Muscle layer of duodenum (tissue), 2 donors: ENCODE data around the gene FRMD1.
"Not testable (repeated sequence)": the region's sequence is repeated elsewhere in the genome, so short reads cannot be mapped to it uniquely, and the experiment has no call there.

Experiments used
- H3K27ac ChIP-seq: one replicate; pipeline ENCODE4 v1.7.0; 2013; ENCODE audit warnings: mild to moderate bottlenecking, low read length
- H3K27me3 ChIP-seq: one replicate; pipeline ENCODE4 v1.7.0; 2013; ENCODE audit warnings: low read depth, mild to moderate bottlenecking, control low read depth, low read length
- H3K36me3 ChIP-seq, 2 donors: one replicate each; pipeline ENCODE4 v1.7.0; 2013; ENCODE audit warnings: low read length in 2 of 2, control low read depth in 1 of 2, mild to moderate bottlenecking in 1 of 2; ENCODE audit not compliant: insufficient read depth in 2 of 2, control insufficient read depth in 1 of 2
- H3K4me1 ChIP-seq, 2 donors: one replicate each; pipeline ENCODE4 v1.7.0; 2013; ENCODE audit warnings: low read length in 2 of 2, mild to moderate bottlenecking in 2 of 2, control low read depth in 1 of 2, moderate library complexity in 1 of 2; ENCODE audit not compliant: insufficient read depth in 2 of 2, control insufficient read depth in 1 of 2
- H3K4me3 ChIP-seq, 2 donors: one replicate each; pipeline ENCODE4 v1.7.0; 2013; ENCODE audit warnings: low read length in 2 of 2, low read depth in 1 of 2, mild to moderate bottlenecking in 1 of 2
- H3K9me3 ChIP-seq, 2 donors: one replicate each; pipeline ENCODE4 v1.7.0; 2013; ENCODE audit warnings: low read length in 2 of 2, control low read depth in 1 of 2, mild to moderate bottlenecking in 1 of 2; ENCODE audit not compliant: control insufficient read depth in 1 of 2
- donor health status: healthy.

The FRMD1 gene

GRCh38 chr6:168082860-168083513, 4.0 kb upstream of the FRMD1 start:
- no peaks in the 10 kb centered on the region for H3K27me3 ChIP-seq
- no peaks in the 10 kb centered on the region for H3K36me3 ChIP-seq
- H3K27ac ChIP-seq = no peak overlapping the region
- H3K9me3 ChIP-seq = no peaks in the 10 kb centered on the region
- peaks cover 0 to 7% of the 10 kb centered on the region in 2 donors for H3K4me1 ChIP-seq
- no peak overlapping the region for H3K4me3 ChIP-seq

- Histone ChIP-seq H3K27me3 (no peaks in the 10 kb centered on the region), H3K4me1 (no peaks in the 10 kb centered on the region), H3K27ac (no peak overlapping the region), H3K9me3 (no peaks in the 10 kb centered on the region), H3K36me3 (no peaks in the 10 kb centered on the region), H3K4me3 (no peak overlapping the region)
Observed at GRCh38 chr6:168081858-168082546, 3.0 kb upstream of the FRMD1 start.

GRCh38 chr6:168080393-168081077, 1.5 kb upstream of the FRMD1 start:
- H3K4me3 ChIP-seq = no peak overlapping the region

GRCh38 chr6:168078175-168078942, 653 bp downstream of the FRMD1 start:
- Histone ChIP-seq H3K9me3 (no peaks in the 10 kb centered on the region), H3K36me3 (no peaks in the 10 kb centered on the region), H3K27ac (no peak overlapping the region), H3K27me3 (no peaks in the 10 kb centered on the region), H3K4me1 (no peaks in the 10 kb centered on the region), H3K4me3 (no peak overlapping the region)

More at GRCh38 chr6:168080393-168081077, 1.5 kb upstream of the FRMD1 start:
- no peaks in the 10 kb centered on the region for H3K36me3 ChIP-seq
- H3K27ac ChIP-seq = no peak overlapping the region
- no peaks in the 10 kb centered on the region for H3K27me3 ChIP-seq
- no peaks in the 10 kb centered on the region for H3K9me3 ChIP-seq
- H3K4me1 ChIP-seq = no peaks in the 10 kb centered on the region

- H3K27ac ChIP-seq, H3K36me3 ChIP-seq, H3K4me1 ChIP-seq, H3K4me3 ChIP-seq, H3K27me3 ChIP-seq, H3K9me3 ChIP-seq: not testable (repeated sequence)
Observed at GRCh38 chr6:168077401-168077800, 1.6 kb downstream of the FRMD1 start.

- Histone ChIP-seq H3K9me3 (no peaks in the 10 kb centered on the region), H3K4me3 (no peak overlapping the region), H3K27me3 (no peaks in the 10 kb centered on the region), H3K36me3 (no peaks in the 10 kb centered on the region), H3K27ac (no peak overlapping the region), H3K4me1 (no peaks in the 10 kb centered on the region)
Observed at GRCh38 chr6:168075787-168076202, 3.2 kb downstream of the FRMD1 start.

- no peak overlapping the region for H3K27ac ChIP-seq
- no peaks in the 10 kb centered on the region for H3K36me3 ChIP-seq
- no peaks in the 10 kb centered on the region for H3K4me1 ChIP-seq
- H3K4me3 ChIP-seq = no peak overlapping the region
- no peaks in the 10 kb centered on the region for H3K27me3 ChIP-seq
- H3K9me3 ChIP-seq = no peaks in the 10 kb centered on the region
Observed at GRCh38 chr6:168075216-168075615, 3.8 kb downstream of the FRMD1 start.

- no peaks in the 10 kb centered on the region for H3K4me1 ChIP-seq
- H3K27me3 ChIP-seq = no peaks in the 10 kb centered on the region
- H3K27ac ChIP-seq = no peak overlapping the region
- no peaks in the 10 kb centered on the region for H3K9me3 ChIP-seq
- H3K36me3 ChIP-seq = no peaks in the 10 kb centered on the region
- no peak overlapping the region for H3K4me3 ChIP-seq
Observed at GRCh38 chr6:168073937-168074730, 4.9 kb downstream of the FRMD1 start.

- no peaks in the 10 kb centered on the region for H3K36me3 ChIP-seq
- H3K4me1 ChIP-seq = no peaks in the 10 kb centered on the region
- no peak overlapping the region for H3K4me3 ChIP-seq
- H3K27me3 ChIP-seq = no peaks in the 10 kb centered on the region
- H3K27ac ChIP-seq = no peak overlapping the region
- no peaks in the 10 kb centered on the region for H3K9me3 ChIP-seq
Observed at GRCh38 chr6:168072730-168073129, 6.3 kb downstream of the FRMD1 start.

GRCh38 chr6:168072261-168072660, 6.8 kb downstream of the FRMD1 start:
- Histone ChIP-seq H3K4me1 (no peaks in the 10 kb centered on the region), H3K36me3 (no peaks in the 10 kb centered on the region), H3K27me3 (no peaks in the 10 kb centered on the region), H3K9me3 (no peaks in the 10 kb centered on the region), H3K27ac (no peak overlapping the region), H3K4me3 (no peak overlapping the region)
